ENCODE measurements around the gene ESRRB.

Gene ESRRB

GRCh38 chr14:76380991-76381390, 5.1 kb downstream of the ESRRB start:
- Mint-ChIP-seq H3K36me3 (ENCODE audit: low read depth) (no peaks in the 10 kb centered on the region), H3K4me3 (no peak overlapping the region), H3K27me3 (peaks cover 72% of the 10 kb centered on the region), H3K27ac (no peak overlapping the region), H3K9me3 (no peaks in the 10 kb centered on the region), H3K4me1 (peaks cover 4% of the 10 kb centered on the region)
- ATAC-seq (no peak), DNase-seq (no peak)

DNA sequence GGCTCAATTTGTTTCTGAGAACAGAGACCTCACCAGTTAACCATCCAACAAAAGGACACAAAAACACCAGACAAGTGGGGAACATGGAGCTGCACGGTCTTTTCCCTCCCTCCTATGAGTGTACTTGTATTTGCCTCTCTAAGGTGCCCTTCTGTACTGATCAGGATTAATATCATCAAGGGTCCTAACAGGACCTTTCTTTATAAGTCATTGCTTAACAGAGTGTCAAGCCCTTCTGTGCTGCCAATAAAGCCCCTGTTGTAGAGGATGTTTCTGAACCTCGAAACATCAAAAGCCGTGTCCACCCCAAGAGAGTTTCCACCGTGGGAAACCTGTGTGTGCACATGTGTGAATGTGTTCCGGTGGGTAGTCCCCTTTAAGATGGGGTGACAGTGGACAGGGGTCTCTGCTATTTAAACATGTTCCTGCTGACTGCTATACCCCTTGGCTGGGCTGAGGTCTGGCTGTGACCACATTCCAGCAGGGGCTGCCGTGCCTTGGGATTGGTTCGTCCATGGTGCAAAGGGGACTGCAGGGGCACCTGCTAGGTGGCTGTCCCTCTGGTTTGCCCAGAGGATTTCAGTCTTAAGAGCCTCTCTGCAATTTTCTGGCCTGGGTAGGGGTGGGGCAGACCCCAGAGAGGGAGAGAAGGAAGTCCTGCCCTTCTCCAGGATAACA, 6.0 kb downstream of the ESRRB start:
- H3K36me3 Mint-ChIP-seq (ENCODE audit: low read depth) = no peaks in the 10 kb centered on the region
- H3K27me3 Mint-ChIP-seq = peaks cover 65% of the 10 kb centered on the region
- no peak overlapping the region for H3K4me3 Mint-ChIP-seq
- no peak overlapping the region for H3K27ac Mint-ChIP-seq
- no peaks in the 10 kb centered on the region for H3K9me3 Mint-ChIP-seq
- DNase-seq (no peak), ATAC-seq (no peak)
- H3K4me1 Mint-ChIP-seq = peaks cover 3% of the 10 kb centered on the region

DNA sequence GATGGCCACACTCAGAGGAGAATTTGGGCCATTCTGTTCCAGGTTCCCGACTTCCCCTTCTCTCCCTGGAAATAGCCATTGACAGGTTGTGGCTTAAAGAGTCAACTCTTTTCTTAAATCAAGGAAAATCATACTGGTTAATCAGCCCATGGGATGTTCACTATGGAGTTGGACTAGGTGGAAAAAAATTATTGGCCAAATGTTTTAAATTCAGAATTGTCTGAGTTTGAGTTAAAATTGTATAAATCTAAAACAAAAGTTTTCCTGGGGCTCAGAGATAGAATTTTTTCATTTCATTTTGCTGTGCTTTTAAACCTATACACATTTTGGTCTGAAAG, 6.5 kb downstream of the ESRRB start:
- Mint-ChIP-seq H3K36me3 (ENCODE audit: low read depth) (no peaks in the 10 kb centered on the region), H3K27ac (no peak overlapping the region), H3K27me3 (peaks cover 64% of the 10 kb centered on the region), H3K9me3 (no peaks in the 10 kb centered on the region), H3K4me1 (peaks cover 2% of the 10 kb centered on the region), H3K4me3 (no peak overlapping the region)
- DNase-seq = no peak
- ATAC-seq = no peak

DNA sequence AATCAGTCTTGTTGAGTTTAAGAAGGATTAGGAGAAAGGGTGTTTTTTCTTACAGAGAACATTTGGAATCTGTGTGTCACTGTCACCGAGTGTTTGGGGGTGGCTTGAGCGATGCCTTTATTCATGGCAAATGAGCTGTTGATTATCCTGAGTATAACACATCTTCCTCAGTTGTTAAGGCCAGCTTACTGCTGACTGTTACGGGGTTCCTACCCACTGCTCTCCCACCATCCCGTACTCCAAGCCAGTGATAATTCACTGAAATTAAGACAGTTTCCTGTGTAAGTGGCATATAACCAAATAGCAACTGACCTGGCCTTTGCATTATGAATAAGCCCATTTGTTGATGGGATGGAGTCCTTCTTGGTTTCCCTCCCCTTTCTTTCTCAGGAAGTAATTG, 9.5 kb downstream of the ESRRB start:
- no peak for DNase-seq
- Mint-ChIP-seq H3K4me1 (no peaks in the 10 kb centered on the region), H3K36me3 (ENCODE audit: low read depth) (no peaks in the 10 kb centered on the region), H3K9me3 (no peaks in the 10 kb centered on the region), H3K27ac (no peak overlapping the region), H3K27me3 (peaks cover 44% of the 10 kb centered on the region), H3K4me3 (no peak overlapping the region)
- no peak for ATAC-seq

- ATAC-seq (peak; percentile 72), DNase-seq (peak; percentile 72)
- no peak overlapping the region for H3K4me3 Mint-ChIP-seq
- peaks cover 30% of the 10 kb centered on the region for H3K27me3 Mint-ChIP-seq
- no peaks in the 10 kb centered on the region for H3K4me1 Mint-ChIP-seq
- H3K27ac Mint-ChIP-seq = no peak overlapping the region
- no peaks in the 10 kb centered on the region for H3K36me3 Mint-ChIP-seq (ENCODE audit: low read depth)
- no peaks in the 10 kb centered on the region for H3K9me3 Mint-ChIP-seq
These were observed 11.2 kb downstream of the ESRRB start for GRCh38 chr14:76386944-76387782.

- H3K36me3 Mint-ChIP-seq (ENCODE audit: low read depth) = no peaks in the 10 kb centered on the region
- H3K4me3 Mint-ChIP-seq = no peak overlapping the region
- no peaks in the 10 kb centered on the region for H3K9me3 Mint-ChIP-seq
- DNase-seq = no peak
- H3K4me1 Mint-ChIP-seq = no peaks in the 10 kb centered on the region
- no peak overlapping the region for H3K27ac Mint-ChIP-seq
- no peak for ATAC-seq
- H3K27me3 Mint-ChIP-seq = peaks cover 14% of the 10 kb centered on the region
These were observed 13.9 kb downstream of the ESRRB start for GRCh38 chr14:76389841-76390240.

- no peak overlapping the region for H3K27ac Mint-ChIP-seq
- peaks cover 12% of the 10 kb centered on the region for H3K27me3 Mint-ChIP-seq
- no peaks in the 10 kb centered on the region for H3K4me1 Mint-ChIP-seq
- DNase-seq (no peak), ATAC-seq (no peak)
- H3K36me3 Mint-ChIP-seq (ENCODE audit: low read depth) = no peaks in the 10 kb centered on the region
- no peaks in the 10 kb centered on the region for H3K9me3 Mint-ChIP-seq
- H3K4me3 Mint-ChIP-seq = no peak overlapping the region
These were observed 14.7 kb downstream of the ESRRB start for GRCh38 chr14:76390621-76391020.

- DNase-seq = no peak
- Mint-ChIP-seq H3K27ac (no peak overlapping the region), H3K9me3 (no peaks in the 10 kb centered on the region), H3K4me1 (no peaks in the 10 kb centered on the region), H3K4me3 (no peak overlapping the region), H3K27me3 (peaks cover 9% of the 10 kb centered on the region), H3K36me3 (ENCODE audit: low read depth) (no peaks in the 10 kb centered on the region)
- no peak for ATAC-seq
These were observed 16.2 kb downstream of the ESRRB start for GRCh38 chr14:76391981-76392690.

DNA sequence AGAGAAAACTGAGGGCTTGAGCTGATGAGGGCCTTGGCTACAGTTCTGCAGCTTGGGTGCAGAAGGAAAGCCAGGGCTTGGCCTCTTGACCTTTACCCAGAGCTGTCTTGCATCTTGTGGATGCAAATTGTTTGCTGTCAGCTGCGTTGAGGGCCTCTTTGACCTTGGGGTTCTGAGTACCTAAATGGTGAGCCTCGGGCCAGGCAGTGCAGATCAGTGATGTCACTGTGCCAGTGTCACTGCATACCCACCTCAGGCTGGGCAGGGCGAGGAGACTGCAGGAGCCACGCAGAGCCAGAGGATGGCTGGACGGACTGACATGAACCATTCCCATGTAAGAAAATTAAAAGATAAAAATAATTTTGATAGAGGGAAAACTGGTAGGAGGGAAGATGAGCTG, 18.6 kb downstream of the ESRRB start:
- no peak overlapping the region for H3K4me3 Mint-ChIP-seq
- H3K27ac Mint-ChIP-seq = no peak overlapping the region
- DNase-seq (no peak), ATAC-seq (no peak)
- H3K27me3 Mint-ChIP-seq = peaks cover 3% of the 10 kb centered on the region
- H3K9me3 Mint-ChIP-seq = no peaks in the 10 kb centered on the region
- no peaks in the 10 kb centered on the region for H3K36me3 Mint-ChIP-seq (ENCODE audit: low read depth)
- no peaks in the 10 kb centered on the region for H3K4me1 Mint-ChIP-seq

GRCh38 chr14:76395161-76395560, 19.2 kb downstream of the ESRRB start:
- Mint-ChIP-seq H3K36me3 (ENCODE audit: low read depth) (no peaks in the 10 kb centered on the region), H3K4me1 (no peaks in the 10 kb centered on the region), H3K27ac (no peak overlapping the region), H3K27me3 (peaks cover 3% of the 10 kb centered on the region), H3K9me3 (no peaks in the 10 kb centered on the region), H3K4me3 (no peak overlapping the region)
- DNase-seq = no peak
- no peak for ATAC-seq

- DNase-seq = no peak
- Mint-ChIP-seq H3K27me3 (peaks cover 3% of the 10 kb centered on the region), H3K9me3 (no peaks in the 10 kb centered on the region), H3K4me3 (no peak overlapping the region), H3K36me3 (ENCODE audit: low read depth) (no peaks in the 10 kb centered on the region), H3K27ac (no peak overlapping the region), H3K4me1 (no peaks in the 10 kb centered on the region)
- no peak for ATAC-seq
These were observed 20.8 kb downstream of the ESRRB start for GRCh38 chr14:76396714-76397187.

- ATAC-seq (no peak), DNase-seq (no peak)
- no peaks in the 10 kb centered on the region for H3K9me3 Mint-ChIP-seq
- no peaks in the 10 kb centered on the region for H3K4me1 Mint-ChIP-seq
- H3K27ac Mint-ChIP-seq = no peak overlapping the region
- H3K36me3 Mint-ChIP-seq (ENCODE audit: low read depth) = no peaks in the 10 kb centered on the region
- H3K27me3 Mint-ChIP-seq = peaks cover 6% of the 10 kb centered on the region
- H3K4me3 Mint-ChIP-seq = no peak overlapping the region
These were observed 29.7 kb downstream of the ESRRB start for GRCh38 chr14:76405627-76406026.

GRCh38 chr14:76407449-76408150, 31.7 kb downstream of the ESRRB start:
- Mint-ChIP-seq H3K27me3 (peaks cover 14% of the 10 kb centered on the region), H3K4me1 (no peaks in the 10 kb centered on the region)

GRCh38 chr14:76408877-76409276, 32.9 kb downstream of the ESRRB start:
- no peaks in the 10 kb centered on the region for H3K9me3 Mint-ChIP-seq
- ATAC-seq = no peak
- no peak overlapping the region for H3K4me3 Mint-ChIP-seq
- no peaks in the 10 kb centered on the region for H3K4me1 Mint-ChIP-seq
- peaks cover 20% of the 10 kb centered on the region for H3K27me3 Mint-ChIP-seq
- no peak for DNase-seq
- H3K27ac Mint-ChIP-seq = no peak overlapping the region
- H3K36me3 Mint-ChIP-seq (ENCODE audit: low read depth) = no peaks in the 10 kb centered on the region

More at GRCh38 chr14:76407449-76408150, 31.7 kb downstream of the ESRRB start:
- Mint-ChIP-seq H3K4me3 (no peak overlapping the region), H3K36me3 (ENCODE audit: low read depth) (no peaks in the 10 kb centered on the region), H3K9me3 (no peaks in the 10 kb centered on the region), H3K27ac (no peak overlapping the region)
- DNase-seq = no peak
- no peak for ATAC-seq

Measured in activated naive CD8-positive, alpha-beta T cell treated with anti-CD3 and anti-CD28 coated beads, Interleukin-2, amount 50 U/mL, for 24 hours (primary cell).